HG02840 (cell line): ENCODE results near the gene FAM9C.

Experiments used
- ATAC-seq: cut with Tn5 transposase; IDR thresholded peaks from one replicate; pipeline ENCODE4 v1.9.1; 2021; ENCODE audit warnings: mild to moderate bottlenecking, moderate library complexity, moderate number of reproducible peaks; ENCODE audit not compliant: unreplicated experiment, low FRiP score

The FAM9C gene

GRCh38 chrX:12987340-12987739, 57.1 kb downstream of the FAM9C start:
- ATAC-seq: no peak

- ATAC-seq: no peak
These were observed 57.5 kb downstream of the FAM9C start for GRCh38 chrX:12986886-12987285.

- no peak for ATAC-seq
These were observed 58.1 kb downstream of the FAM9C start for GRCh38 chrX:12986164-12986779.
